Astrocyte of the cerebellum (primary cell): ENCODE results near the gene THAP10.

Experiments used
- DNase-seq: peaks from one replicate; pipeline ENCODE4 v3.0.0-alpha.2; 2011; ENCODE audit warnings: low read depth
- H3K4me3 ChIP-seq: 2 replicates; pipeline ENCODE4 v1.5.1; 2011; ENCODE audit warnings: mild to moderate bottlenecking, low read depth, low read length, moderate library complexity
- CTCF ChIP-seq: IDR thresholded peaks from 2 replicates; pipeline ENCODE4 v1.5.1; 2012; ENCODE audit warnings: low read length, low read depth, moderate library complexity, mild to moderate bottlenecking; ENCODE audit errors: missing control alignments
- in situ Hi-C: cut with HindIII; loops from 2 replicates; pipeline ENCODE4 v1.10.0; 2017; ENCODE audit warnings: low sequenced_read_pairs

Gene THAP10

DNA sequence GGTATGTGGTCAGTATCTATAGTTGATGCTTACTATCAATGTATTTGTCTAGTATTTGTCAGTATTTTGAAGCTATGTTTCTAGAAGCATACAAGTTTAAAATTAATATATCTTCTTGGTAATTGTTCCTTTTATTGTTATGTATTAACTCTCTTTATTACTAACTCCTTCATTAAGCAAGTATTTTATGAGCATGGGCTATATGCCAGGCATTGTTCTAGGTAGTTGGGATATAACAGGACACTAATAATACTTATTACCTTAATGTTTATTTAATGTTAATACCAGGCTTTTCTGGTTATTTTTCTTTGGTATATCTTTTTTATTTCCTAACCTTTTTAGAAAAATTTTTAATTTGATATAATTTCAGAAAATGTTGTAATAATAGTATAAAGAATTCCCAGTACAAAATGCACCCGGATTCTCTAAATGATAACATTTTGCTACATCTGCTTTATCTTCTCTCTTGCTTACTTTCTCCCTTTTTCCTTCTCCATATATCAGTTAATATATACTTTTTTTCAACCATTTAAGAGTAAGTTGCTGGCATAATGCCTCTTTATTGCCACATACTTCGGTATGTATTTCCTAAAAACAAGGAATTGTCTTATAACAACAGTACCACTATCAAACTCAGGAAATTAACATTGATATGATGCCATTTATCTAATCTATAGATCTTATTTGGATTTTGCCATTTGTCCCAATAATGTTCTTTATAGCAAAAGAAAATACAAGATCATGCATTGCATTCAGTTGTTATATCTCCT is 31.3 kb upstream of the THAP10 start:
- in situ Hi-C loops = no loop called here
- no peak for TF ChIP-seq CTCF
- no peak overlapping the region for H3K4me3 ChIP-seq
- no peak for DNase-seq

- no peak for TF ChIP-seq CTCF
- in situ Hi-C loops = no loop called here
- DNase-seq = no peak
- no peak overlapping the region for H3K4me3 ChIP-seq
These were observed 29.9 kb upstream of the THAP10 start for GRCh38 chr15:70922119-70922518.

DNA sequence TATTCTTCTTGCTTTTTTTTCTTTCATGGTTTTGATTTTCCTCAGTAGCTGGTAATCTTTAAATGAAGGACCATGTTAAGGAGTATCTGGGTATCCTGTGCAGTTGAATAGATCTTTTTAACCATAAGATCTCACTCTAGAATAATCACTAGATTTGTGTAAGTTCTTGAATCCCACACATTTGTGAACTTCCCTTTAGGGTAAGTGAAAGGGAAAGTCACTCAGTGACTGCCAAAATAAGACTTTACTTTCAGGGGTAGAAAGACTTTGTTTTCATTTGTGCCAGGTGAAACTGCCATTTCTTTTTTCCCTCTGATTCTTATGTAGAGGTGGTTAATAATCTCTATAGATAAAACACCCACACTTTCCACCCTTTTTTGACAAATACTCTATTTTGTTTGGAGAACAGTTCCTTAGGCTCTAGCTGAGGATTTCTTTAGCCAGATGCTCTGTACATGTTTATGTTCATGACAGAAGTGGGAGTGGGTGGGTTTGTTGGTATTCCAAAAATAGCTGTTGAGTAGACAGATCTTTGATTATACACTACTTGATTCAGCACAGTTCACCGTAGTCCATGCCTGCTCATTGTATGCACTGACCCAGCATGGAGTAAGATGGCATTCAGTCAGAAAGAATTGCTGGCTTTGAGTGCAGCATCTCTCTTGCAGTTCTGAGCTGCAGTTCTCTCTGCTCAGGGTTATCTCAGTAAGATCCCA is 28.9 kb upstream of the THAP10 start:
- DNase-seq = no peak
- no peak for TF ChIP-seq CTCF
- in situ Hi-C loops = no loop called here
- H3K4me3 ChIP-seq = no peak overlapping the region

DNA sequence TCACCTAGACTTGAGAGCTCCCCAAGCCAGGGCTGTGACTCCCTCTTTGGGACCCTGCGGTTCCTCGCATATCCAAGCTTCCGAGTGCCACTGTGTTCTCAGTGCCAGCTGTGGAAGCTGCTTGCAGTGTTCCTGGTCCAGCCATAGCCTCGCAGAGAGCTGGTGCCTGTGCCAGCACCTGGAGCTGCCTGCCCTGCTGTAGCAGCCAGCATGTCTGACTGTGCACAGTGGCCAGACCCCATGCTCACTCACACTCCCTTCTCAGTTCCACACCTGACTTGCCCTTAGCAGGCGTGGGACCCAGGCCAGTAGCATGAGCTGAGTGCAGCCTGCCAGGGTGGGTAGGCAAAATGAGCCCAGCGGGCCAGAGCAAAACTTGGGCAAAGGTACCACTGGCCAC is 25.7 kb upstream of the THAP10 start:
- DNase-seq = no peak
- no peak overlapping the region for H3K4me3 ChIP-seq
- in situ Hi-C loops = no loop called here
- no peak for TF ChIP-seq CTCF

DNA sequence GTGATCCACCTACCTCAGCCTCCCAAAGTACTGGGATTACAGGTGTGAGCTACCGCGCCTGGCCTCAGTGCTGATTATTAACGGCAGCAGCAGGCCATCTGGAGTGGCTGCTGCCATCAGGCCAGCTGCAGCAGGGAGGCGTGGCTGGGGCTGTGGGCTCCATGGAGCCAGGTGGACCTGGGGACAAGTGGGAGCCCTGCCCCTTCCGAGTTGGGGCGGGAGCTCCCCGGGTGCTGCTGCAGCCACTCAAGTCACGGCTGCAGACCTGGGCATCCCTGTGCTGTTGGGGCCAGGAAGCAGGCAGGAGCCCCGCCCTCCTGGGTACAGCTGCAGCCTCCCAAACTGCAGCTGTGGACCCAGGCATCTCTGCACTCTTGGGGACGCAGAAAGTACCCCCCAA is 24.3 kb upstream of the THAP10 start:
- DNase-seq = no peak
- no peak overlapping the region for H3K4me3 ChIP-seq
- in situ Hi-C loops = no loop called here
- no peak for TF ChIP-seq CTCF

DNA sequence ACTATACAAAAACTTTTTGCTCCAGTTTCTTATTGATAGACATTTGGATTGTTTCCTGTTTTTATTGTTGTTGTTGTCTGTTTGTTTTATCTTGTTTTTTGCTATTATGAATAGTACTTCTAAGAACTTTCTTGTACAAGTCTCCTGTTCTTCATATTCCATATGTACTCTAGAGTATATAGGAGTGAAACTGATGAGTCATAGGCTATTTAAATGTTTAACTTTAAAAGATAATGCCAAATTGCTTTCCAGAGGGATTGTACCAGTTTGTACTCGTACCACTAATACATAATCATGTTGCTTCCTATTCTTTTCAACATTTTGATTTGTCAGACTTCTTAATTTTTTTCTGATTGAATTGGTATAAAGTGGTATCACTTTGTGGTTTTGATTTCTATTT is 20.0 kb upstream of the THAP10 start:
- in situ Hi-C loops = no loop called here
- no peak for DNase-seq
- TF ChIP-seq CTCF = no peak
- no peak overlapping the region for H3K4me3 ChIP-seq
